GM10248 (cell line): Measurements from ENCODE around the gene CRTC3.

Experiments
- CTCF ChIA-PET: fragments of 300-600 bp; sonication (Branson Sonifier 250); formaldehyde crosslinking; extraction: SDS; loops from one replicate; lab custom pipeline; 2021; ENCODE audit warnings: antibody characterized with exemption; lab: Yijun Ruan, JAX
- POLR2A ChIA-PET: fragments of 350-650 bp; sonication (Branson Sonifier 250); formaldehyde crosslinking; extraction: SDS; loops from one replicate; lab custom pipeline; 2020; ENCODE audit warnings: antibody characterized with exemption; lab: Yijun Ruan, JAX
- DNase-seq: peaks from one replicate; pipeline ENCODE4 v3.0.0; 2012; ENCODE audit errors: extremely low spot score
- TF ChIP-seq, protein P1 (sequence below): IDR thresholded peaks from 2 replicates; pipeline ENCODE4 v1.5.1; 2012; ENCODE audit warnings: mild to moderate bottlenecking, low read depth; ENCODE audit errors: extremely low read depth, missing control alignments, control extremely low read depth

The CRTC3 gene

GRCh38 chr15:90641581-90642463 lies 112.1 kb downstream of the CRTC3 start:
- no peak for DNase-seq
- CTCF ChIA-PET: interaction anchor here (0.9 to 4.3 kb wide), 3 partner anchors 8 to 315 kb away, joined by 3 to 20 read pairs (median 4); no protein-coding TSS in a partner anchor
- TF ChIP-seq, protein P1, sequence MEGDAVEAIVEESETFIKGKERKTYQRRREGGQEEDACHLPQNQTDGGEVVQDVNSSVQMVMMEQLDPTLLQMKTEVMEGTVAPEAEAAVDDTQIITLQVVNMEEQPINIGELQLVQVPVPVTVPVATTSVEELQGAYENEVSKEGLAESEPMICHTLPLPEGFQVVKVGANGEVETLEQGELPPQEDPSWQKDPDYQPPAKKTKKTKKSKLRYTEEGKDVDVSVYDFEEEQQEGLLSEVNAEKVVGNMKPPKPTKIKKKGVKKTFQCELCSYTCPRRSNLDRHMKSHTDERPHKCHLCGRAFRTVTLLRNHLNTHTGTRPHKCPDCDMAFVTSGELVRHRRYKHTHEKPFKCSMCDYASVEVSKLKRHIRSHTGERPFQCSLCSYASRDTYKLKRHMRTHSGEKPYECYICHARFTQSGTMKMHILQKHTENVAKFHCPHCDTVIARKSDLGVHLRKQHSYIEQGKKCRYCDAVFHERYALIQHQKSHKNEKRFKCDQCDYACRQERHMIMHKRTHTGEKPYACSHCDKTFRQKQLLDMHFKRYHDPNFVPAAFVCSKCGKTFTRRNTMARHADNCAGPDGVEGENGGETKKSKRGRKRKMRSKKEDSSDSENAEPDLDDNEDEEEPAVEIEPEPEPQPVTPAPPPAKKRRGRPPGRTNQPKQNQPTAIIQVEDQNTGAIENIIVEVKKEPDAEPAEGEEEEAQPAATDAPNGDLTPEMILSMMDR: no peak
- POLR2A ChIA-PET: interaction anchor here (0.6 kb wide), 1 partner anchor 10 kb away, joined by 3 read pairs; no protein-coding TSS in a partner anchor

- DNase-seq: no peak
- TF ChIP-seq, protein P1: no peak
- POLR2A ChIA-PET: interaction anchor here (0.6 kb wide), 2 partner anchors 11 to 93 kb away, joined by 3 to 4 read pairs; no protein-coding TSS in a partner anchor
- CTCF ChIA-PET: interaction anchor here (0.7 to 4.3 kb wide), 6 partner anchors 9 to 314 kb away, joined by 3 to 20 read pairs (median 3); no protein-coding TSS in a partner anchor
These were observed 113.0 kb downstream of the CRTC3 start for GRCh38 chr15:90642464-90643300.

GRCh38 chr15:90643301-90643632 lies 113.5 kb downstream of the CRTC3 start:
- CTCF ChIA-PET: interaction anchor here (0.7 to 4.3 kb wide), 5 partner anchors 27 to 313 kb away, joined by 3 to 20 read pairs (median 3); no protein-coding TSS in a partner anchor
- no peak for DNase-seq
- POLR2A ChIA-PET: interaction anchor here (0.6 kb wide), 1 partner anchor 93 kb away, joined by 4 read pairs; no protein-coding TSS in a partner anchor
- TF ChIP-seq, protein P1: no peak

- CTCF ChIA-PET: interaction anchor here (2.6 kb wide), 1 partner anchor 241 kb away, joined by 8 read pairs; no protein-coding TSS in a partner anchor
- TF ChIP-seq, protein P1: no peak
- POLR2A ChIA-PET: no interaction called here
- no peak for DNase-seq
These were observed 114.8 kb downstream of the CRTC3 start for GRCh38 chr15:90644526-90644925.

GRCh38 chr15:90644952-90645725 lies 115.4 kb downstream of the CRTC3 start:
- TF ChIP-seq, protein P1: no peak
- DNase-seq: no peak
- CTCF ChIA-PET: interaction anchor here (2.6 kb wide), 1 partner anchor 241 kb away, joined by 8 read pairs; no protein-coding TSS in a partner anchor
- POLR2A ChIA-PET: no interaction called here
